IPS-18a (cell line): Measurements from ENCODE around the gene TMEM183A.
"Not testable (repeated sequence)": the region's sequence is repeated elsewhere in the genome, so short reads cannot be mapped to it uniquely, and the experiment has no call there.

ENCODE experiments used
- H3K27ac ChIP-seq: one replicate; pipeline ENCODE4 v1.5.1; 2013; ENCODE audit warnings: low read length
- H3K27me3 ChIP-seq: one replicate; pipeline ENCODE4 v1.6.1; 2013; ENCODE audit warnings: mild to moderate bottlenecking, low read length; ENCODE audit not compliant: control insufficient read depth, insufficient read depth
- H3K36me3 ChIP-seq: one replicate; pipeline ENCODE4 v1.6.1; 2013; ENCODE audit warnings: low read depth, low read length; ENCODE audit not compliant: control insufficient read depth
- H3K4me1 ChIP-seq: one replicate; pipeline ENCODE4 v1.6.1; 2013; ENCODE audit warnings: low read depth, low read length; ENCODE audit not compliant: control insufficient read depth
- H3K4me3 ChIP-seq: one replicate; pipeline ENCODE4 v1.5.1; 2013; ENCODE audit warnings: low read length
- H3K9ac ChIP-seq: one replicate; pipeline ENCODE4 v1.6.1; 2013; ENCODE audit warnings: mild to moderate bottlenecking, low read length, moderate library complexity
- H3K9me3 ChIP-seq: one replicate; pipeline ENCODE4 v1.6.1; 2013; ENCODE audit warnings: low read depth, low read length; ENCODE audit not compliant: control insufficient read depth

The TMEM183A gene

GRCh38 chr1:203022855-203023254 lies 15.7 kb downstream of the TMEM183A start:
- H3K27ac ChIP-seq, H3K4me3 ChIP-seq, H3K9me3 ChIP-seq, H3K4me1 ChIP-seq, H3K9ac ChIP-seq: not testable (repeated sequence)
- peaks cover 59% of the 10 kb centered on the region for H3K36me3 ChIP-seq
- peaks cover 24% of the 10 kb centered on the region for H3K27me3 ChIP-seq

GRCh38 chr1:203025686-203026030 lies 18.5 kb downstream of the TMEM183A start:
- no peak overlapping the region for H3K9ac ChIP-seq
- peaks cover 35% of the 10 kb centered on the region for H3K27me3 ChIP-seq
- H3K27ac ChIP-seq: no peak overlapping the region
- H3K4me1 ChIP-seq: no peaks in the 10 kb centered on the region
- H3K4me3 ChIP-seq: peak overlapping the region; percentile 12
- H3K36me3 ChIP-seq: peaks cover 33% of the 10 kb centered on the region
- peaks cover 3% of the 10 kb centered on the region for H3K9me3 ChIP-seq

GRCh38 chr1:203026031-203026665 lies 19.0 kb downstream of the TMEM183A start, which contains the start of gene PPFIA4:
Gene PPFIA4, plus strand, starts transcription at chr1:203026491. Its CDS starts 12,518 bp downstream, at chr1:203039009.
- H3K27ac ChIP-seq: no peak within 1 kb of the TSS
- no peaks in the 10 kb centered on the region for H3K4me1 ChIP-seq
- peaks cover 3% of the 10 kb centered on the region for H3K9me3 ChIP-seq
- peaks cover 28% of the 10 kb centered on the region for H3K36me3 ChIP-seq
- H3K9ac ChIP-seq: peak within 1 kb of the TSS; percentile 49
- peak within 1 kb of the TSS; percentile 79 for H3K4me3 ChIP-seq
- peaks cover 35% of the 10 kb centered on the region for H3K27me3 ChIP-seq

- Histone ChIP-seq H3K27ac (no peak overlapping the region), H3K9me3 (peaks cover 3% of the 10 kb centered on the region), H3K36me3 (peaks cover 20% of the 10 kb centered on the region), H3K27me3 (peaks cover 35% of the 10 kb centered on the region), H3K4me1 (no peaks in the 10 kb centered on the region), H3K4me3 (peak overlapping the region; percentile 79), H3K9ac (peak overlapping the region; percentile 49)
Measured at GRCh38 chr1:203026666-203027663, 19.8 kb downstream of the TMEM183A start.

GRCh38 chr1:203028067-203028783 lies 21.1 kb downstream of the TMEM183A start:
- Histone ChIP-seq H3K9me3 (peaks cover 3% of the 10 kb centered on the region), H3K9ac (no peak overlapping the region), H3K4me1 (no peaks in the 10 kb centered on the region), H3K27me3 (peaks cover 35% of the 10 kb centered on the region), H3K36me3 (peaks cover 15% of the 10 kb centered on the region), H3K4me3 (no peak overlapping the region), H3K27ac (no peak overlapping the region)

- Histone ChIP-seq H3K9ac (no peak overlapping the region), H3K27ac (no peak overlapping the region), H3K36me3 (peaks cover 8% of the 10 kb centered on the region), H3K4me1 (no peaks in the 10 kb centered on the region), H3K9me3 (peaks cover 3% of the 10 kb centered on the region), H3K4me3 (no peak overlapping the region), H3K27me3 (peaks cover 35% of the 10 kb centered on the region)
Measured at GRCh38 chr1:203028784-203029553, 21.8 kb downstream of the TMEM183A start.

- Histone ChIP-seq H3K9me3 (no peaks in the 10 kb centered on the region), H3K36me3 (no peaks in the 10 kb centered on the region), H3K4me1 (no peaks in the 10 kb centered on the region), H3K27me3 (peaks cover 25% of the 10 kb centered on the region), H3K4me3 (no peak overlapping the region), H3K27ac (no peak overlapping the region), H3K9ac (no peak overlapping the region)
Measured at GRCh38 chr1:203031467-203031866, 24.3 kb downstream of the TMEM183A start.

- no peaks in the 10 kb centered on the region for H3K36me3 ChIP-seq
- no peak overlapping the region for H3K27ac ChIP-seq
- no peak overlapping the region for H3K4me3 ChIP-seq
- H3K9me3 ChIP-seq: no peaks in the 10 kb centered on the region
- no peaks in the 10 kb centered on the region for H3K4me1 ChIP-seq
- H3K9ac ChIP-seq: no peak overlapping the region
- H3K27me3 ChIP-seq: peaks cover 7% of the 10 kb centered on the region
Measured at GRCh38 chr1:203033287-203033686, 26.1 kb downstream of the TMEM183A start.

GRCh38 chr1:203033917-203034316 lies 26.7 kb downstream of the TMEM183A start:
- Histone ChIP-seq H3K9ac (no peak overlapping the region), H3K36me3 (no peaks in the 10 kb centered on the region), H3K27ac (no peak overlapping the region), H3K4me3 (no peak overlapping the region), H3K9me3 (no peaks in the 10 kb centered on the region), H3K4me1 (no peaks in the 10 kb centered on the region), H3K27me3 (peaks cover under 1% of the 10 kb centered on the region)

GRCh38 chr1:203034422-203035110 lies 27.4 kb downstream of the TMEM183A start:
- peaks cover under 1% of the 10 kb centered on the region for H3K4me1 ChIP-seq
- no peaks in the 10 kb centered on the region for H3K36me3 ChIP-seq
- H3K9me3 ChIP-seq: no peaks in the 10 kb centered on the region
- no peaks in the 10 kb centered on the region for H3K27me3 ChIP-seq
- H3K9ac ChIP-seq: no peak overlapping the region
- no peak overlapping the region for H3K27ac ChIP-seq
- no peak overlapping the region for H3K4me3 ChIP-seq
